Osteoblast (primary cell): Measurements from ENCODE around the gene MTMR6. TPM values are rescaled to one million over a fixed set of nuclear protein-coding genes. Genes with fewer than 3 reads are reported as not detected.

Experiments used
- DNase-seq: peaks from one replicate; pipeline ENCODE4 v3.0.0; 2011; ENCODE audit warnings: low spot score, mixed read lengths; ENCODE audit not compliant: insufficient read length; ENCODE audit errors: missing footprints
- H2AFZ ChIP-seq: 2 replicates; pipeline ENCODE4 v1.6.0; 2011; ENCODE audit warnings: mild to moderate bottlenecking, low read length
- H3K27ac ChIP-seq: 2 replicates; pipeline ENCODE4 v1.5.1; 2011; ENCODE audit warnings: mild to moderate bottlenecking, low read depth, low read length, moderate library complexity
- H3K27me3 ChIP-seq: 2 replicates; pipeline ENCODE4 v1.6.0; 2012; ENCODE audit warnings: mild to moderate bottlenecking, control low read depth, inconsistent platforms, low read length, moderate library complexity; ENCODE audit not compliant: insufficient read depth
- H3K36me3 ChIP-seq: 2 replicates; pipeline ENCODE4 v1.5.1; 2011; ENCODE audit warnings: mild to moderate bottlenecking, low read length, control low read depth, moderate library complexity; ENCODE audit not compliant: insufficient read depth
- H3K4me1 ChIP-seq: 2 replicates; pipeline ENCODE4 v1.5.1; 2011; ENCODE audit warnings: mild to moderate bottlenecking, low read length, control low read depth, moderate library complexity; ENCODE audit not compliant: insufficient read depth
- H3K4me2 ChIP-seq: 2 replicates; pipeline ENCODE4 v1.6.0; 2011; ENCODE audit warnings: mild to moderate bottlenecking, low read length; ENCODE audit not compliant: insufficient read depth
- H3K4me3 ChIP-seq: fragments of 200-600 bp; sonication (generic); 3 replicates; pipeline ENCODE4 v1.5.1; 2012; ENCODE audit warnings: mild to moderate bottlenecking, low read length, inconsistent platforms; ENCODE audit not compliant: insufficient read depth
- H3K79me2 ChIP-seq: 2 replicates; pipeline ENCODE4 v1.6.0; 2012; ENCODE audit warnings: mild to moderate bottlenecking, low read length, control low read depth, inconsistent platforms; ENCODE audit not compliant: insufficient read depth
- H3K9me3 ChIP-seq: 2 replicates; pipeline ENCODE4 v1.5.1; 2011; ENCODE audit warnings: low read depth, low read length, control low read depth
- H4K20me1 ChIP-seq: 2 replicates; pipeline ENCODE4 v1.6.0; 2012; ENCODE audit warnings: mild to moderate bottlenecking, low read length, control low read depth; ENCODE audit not compliant: insufficient read depth
- total RNA-seq: library from RNA; depleted of rRNA; stranded (reverse); fragments of >200 nt; gene quantifications from 2 replicates; pipeline ENCODE4 v1.2.3, GENCODE V29; 2012
- TF ChIP-seq, protein P1 (sequence below): IDR thresholded peaks from 2 replicates; pipeline ENCODE4 v1.5.1; 2011; ENCODE audit warnings: mild to moderate bottlenecking, low read depth, low read length, moderate library complexity; ENCODE audit errors: extremely low read depth

MTMR6 gene
- total RNA-seq, 1 donor: 25.3 TPM

DNA sequence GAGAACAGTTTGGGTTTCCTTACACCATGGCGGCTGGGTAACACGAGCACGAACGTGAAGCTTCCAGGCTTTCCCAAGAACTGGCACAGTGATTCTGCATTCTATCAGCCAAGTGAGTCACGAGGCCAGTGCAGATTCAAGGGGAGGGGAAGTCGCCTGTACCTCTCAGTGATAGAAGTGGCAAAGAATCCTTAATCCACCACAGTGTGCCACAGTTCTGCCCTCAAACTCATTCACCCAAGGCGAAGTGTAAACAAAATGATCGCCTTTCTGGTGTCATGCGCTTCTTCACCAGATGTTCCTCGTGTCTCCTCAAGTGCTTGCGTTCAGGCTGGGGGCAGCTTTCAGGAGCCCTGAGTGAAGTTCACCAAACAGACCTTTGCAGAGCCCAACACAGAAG is 90.3 kb downstream of the MTMR6 start:
- Histone ChIP-seq H3K36me3 (no peaks in the 10 kb centered on the region), H3K4me2 (no peak overlapping the region), H3K27me3 (no peaks in the 10 kb centered on the region), H3K4me1 (no peaks in the 10 kb centered on the region), H3K9me3 (no peaks in the 10 kb centered on the region), H3K79me2 (no peaks in the 10 kb centered on the region), H4K20me1 (no peaks in the 10 kb centered on the region), H2AFZ (no peak overlapping the region), H3K4me3 (no peak overlapping the region), H3K27ac (no peak overlapping the region)
- DNase-seq: no peak
- TF ChIP-seq, protein P1, sequence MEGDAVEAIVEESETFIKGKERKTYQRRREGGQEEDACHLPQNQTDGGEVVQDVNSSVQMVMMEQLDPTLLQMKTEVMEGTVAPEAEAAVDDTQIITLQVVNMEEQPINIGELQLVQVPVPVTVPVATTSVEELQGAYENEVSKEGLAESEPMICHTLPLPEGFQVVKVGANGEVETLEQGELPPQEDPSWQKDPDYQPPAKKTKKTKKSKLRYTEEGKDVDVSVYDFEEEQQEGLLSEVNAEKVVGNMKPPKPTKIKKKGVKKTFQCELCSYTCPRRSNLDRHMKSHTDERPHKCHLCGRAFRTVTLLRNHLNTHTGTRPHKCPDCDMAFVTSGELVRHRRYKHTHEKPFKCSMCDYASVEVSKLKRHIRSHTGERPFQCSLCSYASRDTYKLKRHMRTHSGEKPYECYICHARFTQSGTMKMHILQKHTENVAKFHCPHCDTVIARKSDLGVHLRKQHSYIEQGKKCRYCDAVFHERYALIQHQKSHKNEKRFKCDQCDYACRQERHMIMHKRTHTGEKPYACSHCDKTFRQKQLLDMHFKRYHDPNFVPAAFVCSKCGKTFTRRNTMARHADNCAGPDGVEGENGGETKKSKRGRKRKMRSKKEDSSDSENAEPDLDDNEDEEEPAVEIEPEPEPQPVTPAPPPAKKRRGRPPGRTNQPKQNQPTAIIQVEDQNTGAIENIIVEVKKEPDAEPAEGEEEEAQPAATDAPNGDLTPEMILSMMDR: no peak

Other genes with a start within 250 kb of the MTMR6 start
- gene PABPC3, start 191.4 kb downstream of the MTMR6 start, total RNA-seq: under 0.01 and 0.29 TPM in 2 replicates
- not detected in 2 replicates for gene AMER2, start 115.2 kb downstream of the MTMR6 start, total RNA-seq
- gene NUP58, start 14.1 kb upstream of the MTMR6 start, total RNA-seq: 41.0 and 46.3 TPM in 2 replicates
- 0.72 and 0.88 TPM in 2 replicates for gene ATP8A2, start 84.5 kb upstream of the MTMR6 start, total RNA-seq